Activated gamma-delta T cell (primary cell): Measurements from ENCODE around the gene MEP1A.

ENCODE experiments used
- DNase-seq: peaks from one replicate; lab custom pipeline; 2025; lab: John Stamatoyannopoulos, UW

MEP1A gene

DNA sequence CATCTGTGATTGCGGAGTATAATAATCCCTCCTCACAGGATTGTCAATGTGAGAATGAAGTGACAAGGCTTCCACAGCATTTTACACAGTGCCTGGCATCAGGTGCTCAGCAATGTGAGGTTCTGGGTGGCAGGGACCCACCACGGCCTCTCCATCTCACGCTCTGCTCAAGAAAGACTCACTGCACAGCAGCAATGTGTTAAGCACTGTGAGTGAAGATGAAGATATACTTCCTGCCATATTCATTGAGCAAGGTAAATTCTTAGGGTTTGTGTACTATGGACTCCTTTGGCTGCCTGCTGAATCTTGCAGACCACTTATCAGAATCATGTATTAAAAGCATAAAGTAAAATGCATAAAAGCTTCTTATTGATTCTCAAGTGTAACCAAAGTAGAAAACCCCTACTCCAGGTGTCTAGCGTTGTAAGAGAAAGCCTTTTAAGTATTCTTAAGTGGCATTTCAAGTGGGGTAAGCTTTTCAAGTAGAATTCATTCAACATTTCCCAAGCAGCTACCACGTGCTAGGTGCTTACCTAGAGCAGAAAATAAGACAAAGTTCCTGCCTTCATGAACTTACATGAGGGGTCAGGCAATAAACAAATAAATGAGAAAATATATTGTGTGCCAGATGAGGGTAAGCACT lies 17.0 kb upstream of the MEP1A start:
- DNase-seq = no peak

DNA sequence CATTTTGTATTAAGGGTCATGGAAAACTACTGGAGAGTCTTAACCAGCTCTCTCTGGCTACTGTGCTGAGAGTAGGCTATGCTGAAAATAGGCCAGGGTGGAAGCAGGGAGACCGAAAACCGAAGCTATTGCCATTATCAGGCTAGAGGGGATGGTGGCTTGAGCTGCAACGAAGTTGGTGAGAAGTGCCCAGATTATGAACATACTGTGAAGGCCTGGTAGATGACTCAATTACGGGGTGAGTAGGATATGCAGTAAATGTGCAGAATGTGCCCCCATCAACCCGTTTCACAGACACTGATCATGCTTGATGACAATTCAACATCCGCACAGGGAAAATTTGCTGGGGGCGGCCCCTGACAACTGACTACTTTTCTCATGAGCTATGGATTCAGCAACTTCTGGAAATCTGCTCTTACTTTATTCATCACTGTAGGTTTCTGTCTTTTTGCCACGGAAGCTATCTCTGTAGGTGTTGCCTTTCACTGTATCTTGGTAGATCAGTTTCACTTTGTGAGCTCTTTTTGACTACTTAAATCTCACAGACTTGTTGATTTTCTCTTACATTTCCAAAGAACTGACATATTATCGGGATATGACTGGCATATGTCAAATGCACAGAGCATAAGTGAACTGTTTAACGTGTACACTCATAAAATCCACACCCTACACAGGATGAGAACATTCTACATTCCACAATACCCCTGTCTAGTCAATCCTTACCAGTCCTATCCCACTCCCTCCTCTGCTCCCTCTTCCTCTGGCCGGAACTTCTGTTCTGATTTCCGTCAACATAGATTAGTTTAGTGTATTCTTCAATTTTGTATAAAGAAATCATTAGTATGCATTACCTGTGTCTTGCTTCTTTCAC lies 15.5 kb upstream of the MEP1A start:
- no peak for DNase-seq

DNA sequence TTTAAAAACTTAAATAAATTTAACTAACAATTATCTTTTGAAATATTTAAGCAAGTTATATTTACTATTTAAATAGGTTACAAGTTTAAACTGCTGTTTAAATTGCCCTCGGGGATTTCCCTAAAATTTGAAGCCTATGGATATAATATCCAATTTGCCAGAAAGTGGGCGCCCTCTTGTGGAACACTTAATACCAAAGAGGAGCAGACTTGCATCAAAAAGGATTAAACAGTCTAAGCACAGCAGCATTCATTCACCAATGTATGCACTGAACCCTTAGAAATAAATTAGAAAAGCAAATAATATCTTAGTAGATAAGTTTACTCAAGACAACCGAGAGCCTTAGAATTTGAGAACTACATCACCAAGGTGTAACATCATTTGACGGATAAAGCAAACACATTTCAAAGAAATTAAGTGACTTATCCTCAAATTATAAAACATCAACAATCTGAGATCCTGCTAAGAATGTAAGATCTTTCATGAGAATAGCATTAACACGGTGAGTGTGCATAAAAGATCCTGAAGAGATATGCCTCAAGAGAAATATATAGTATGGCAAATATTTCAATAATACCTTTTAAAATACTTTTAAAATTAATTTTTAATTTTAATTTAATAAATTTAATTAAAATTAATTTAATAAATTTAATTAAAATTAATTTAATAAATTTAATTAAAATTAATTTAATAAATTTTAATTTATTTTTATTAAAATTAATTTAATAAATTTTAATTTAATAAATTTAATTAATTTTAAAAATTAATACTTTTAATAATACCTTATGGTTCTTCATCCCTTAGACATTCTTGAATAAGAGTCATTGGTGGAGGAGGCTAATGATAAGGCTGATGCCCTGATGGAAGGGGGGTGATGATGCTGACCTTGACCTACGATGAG lies 11.5 kb upstream of the MEP1A start:
- DNase-seq = no peak

DNA sequence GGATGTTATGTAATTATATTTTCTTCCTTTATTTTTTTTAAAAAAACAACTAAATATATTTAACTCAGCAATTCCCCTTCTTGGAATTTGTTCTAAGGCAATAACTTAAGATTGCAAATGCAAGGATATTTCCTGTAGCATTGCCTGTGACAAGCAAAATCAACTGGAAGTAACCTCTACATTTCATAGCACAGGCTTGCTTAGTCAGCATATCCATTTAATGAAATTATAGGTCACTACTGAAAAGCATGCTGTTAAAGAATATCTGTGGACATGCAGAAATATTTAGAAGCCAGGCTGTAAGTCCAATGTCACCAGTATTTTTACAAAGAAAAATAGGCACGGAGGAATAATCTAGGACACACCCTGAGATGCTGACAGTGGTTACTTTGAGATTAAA lies 8.7 kb upstream of the MEP1A start:
- no peak for DNase-seq

DNA sequence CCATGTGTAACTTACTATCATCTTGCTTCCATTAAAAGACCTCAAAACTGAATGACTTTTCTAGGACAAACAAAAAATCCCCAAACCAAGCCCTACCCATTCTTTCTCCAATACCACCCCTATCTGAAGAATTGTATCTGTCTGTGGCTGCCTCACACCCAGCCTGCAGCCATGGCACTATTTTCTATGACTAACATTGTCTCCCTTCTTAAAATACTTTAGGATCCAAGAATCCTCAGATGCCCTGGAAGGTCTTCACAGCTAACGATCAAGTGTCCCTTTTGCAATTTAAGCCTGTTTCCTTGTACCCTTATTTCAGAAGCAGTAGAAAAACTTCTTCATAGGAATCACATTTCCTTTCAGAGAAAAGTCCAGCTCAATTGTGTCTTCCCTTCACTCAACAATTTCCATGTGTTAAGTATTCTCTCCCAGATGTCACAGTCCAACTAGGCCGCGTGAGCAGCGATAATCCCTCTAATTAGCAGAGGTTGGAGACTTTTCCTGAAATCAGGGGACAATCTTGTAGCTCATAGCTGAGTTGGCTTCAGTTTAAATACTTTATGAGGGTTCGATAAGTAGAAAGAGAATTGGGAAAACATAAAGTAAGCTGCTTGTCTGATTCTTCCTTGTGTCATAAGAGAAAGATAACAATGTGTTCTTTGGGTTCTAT lies 5.2 kb upstream of the MEP1A start:
- no peak for DNase-seq

DNA sequence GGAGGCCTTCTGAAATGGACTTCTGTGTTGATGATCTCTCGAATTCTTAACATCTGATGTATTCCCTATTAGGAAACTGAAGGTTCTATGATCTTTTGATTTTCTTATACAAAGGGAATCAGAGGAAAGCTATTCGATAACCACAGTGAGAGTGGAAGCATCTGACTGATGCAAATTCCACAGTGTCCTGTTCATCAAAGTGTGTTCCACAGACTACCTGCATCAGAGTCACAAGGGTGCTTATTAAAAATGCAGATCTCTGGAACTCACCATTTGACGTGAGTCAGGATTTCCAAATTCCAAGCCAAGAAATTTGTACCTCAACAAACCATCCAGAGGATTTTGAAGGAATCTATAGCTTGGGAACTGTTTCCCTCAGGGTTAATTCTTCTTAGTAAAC lies 4.4 kb upstream of the MEP1A start:
- no peak for DNase-seq

DNA sequence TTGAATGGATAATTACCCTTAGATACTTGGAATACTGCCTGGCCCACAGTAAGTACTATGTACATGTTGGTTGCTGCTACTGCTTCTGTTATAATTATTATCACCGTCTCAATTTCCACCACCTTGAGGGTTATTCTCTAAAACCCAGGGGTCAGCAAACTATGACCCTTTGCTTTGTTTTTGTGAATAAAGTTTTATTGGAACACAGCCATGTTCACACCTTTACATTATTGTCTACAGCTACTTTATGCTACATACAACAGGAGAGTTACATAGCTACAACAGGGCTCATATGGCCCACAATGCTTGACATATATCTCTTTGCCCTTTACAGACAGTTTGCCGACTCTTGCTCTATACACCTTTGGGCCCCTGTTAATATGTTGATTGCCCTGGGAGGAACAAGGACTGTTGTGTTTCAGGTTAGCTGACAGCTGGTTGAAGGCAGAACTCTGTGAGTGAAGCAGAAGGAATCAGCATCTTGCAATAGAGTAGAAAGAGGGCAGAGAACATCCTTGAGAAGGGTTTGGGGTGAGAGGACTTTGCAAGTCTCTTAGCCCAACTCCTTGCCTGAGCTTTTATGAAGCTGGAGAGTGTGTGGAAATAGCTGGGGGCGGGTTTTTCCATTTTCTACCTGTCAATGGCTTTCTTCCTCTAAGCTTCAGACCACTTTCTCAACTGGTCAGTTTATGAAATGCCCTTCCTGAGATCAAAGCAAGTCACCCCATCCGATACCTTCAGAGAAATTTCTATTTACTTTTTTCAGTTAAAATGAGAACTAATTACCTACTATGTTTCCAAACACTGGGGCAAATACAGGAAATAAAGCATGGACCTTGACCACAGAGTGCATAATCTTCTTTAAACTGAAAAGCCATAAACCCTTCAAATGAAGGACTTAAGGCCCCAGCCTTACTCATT lies 3.5 kb upstream of the MEP1A start:
- no peak for DNase-seq

DNA sequence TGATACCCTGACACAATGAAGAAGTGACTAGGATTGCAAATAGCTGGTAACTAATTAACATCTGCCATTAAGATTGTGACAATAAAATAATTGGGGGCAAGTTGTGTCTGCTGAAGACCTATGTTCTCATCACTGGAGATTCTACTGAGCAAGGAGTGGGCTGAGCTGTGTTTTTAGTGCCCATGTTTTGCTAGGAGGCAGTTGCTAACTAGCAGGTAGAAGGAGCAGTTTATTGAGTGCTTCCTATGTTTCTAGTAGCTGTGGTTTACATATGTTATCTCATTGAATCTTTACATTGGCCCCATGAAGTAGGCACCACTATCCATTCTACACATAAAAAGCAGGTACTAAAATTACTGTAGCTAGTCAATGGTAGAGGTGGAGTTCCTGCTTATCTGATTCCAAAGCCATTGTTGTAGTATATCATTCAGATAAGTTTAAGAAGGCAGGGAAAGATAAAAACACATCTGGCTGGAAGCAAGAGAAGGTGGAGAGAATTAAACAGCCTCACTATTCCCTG lies 2.8 kb upstream of the MEP1A start:
- no peak for DNase-seq

DNA sequence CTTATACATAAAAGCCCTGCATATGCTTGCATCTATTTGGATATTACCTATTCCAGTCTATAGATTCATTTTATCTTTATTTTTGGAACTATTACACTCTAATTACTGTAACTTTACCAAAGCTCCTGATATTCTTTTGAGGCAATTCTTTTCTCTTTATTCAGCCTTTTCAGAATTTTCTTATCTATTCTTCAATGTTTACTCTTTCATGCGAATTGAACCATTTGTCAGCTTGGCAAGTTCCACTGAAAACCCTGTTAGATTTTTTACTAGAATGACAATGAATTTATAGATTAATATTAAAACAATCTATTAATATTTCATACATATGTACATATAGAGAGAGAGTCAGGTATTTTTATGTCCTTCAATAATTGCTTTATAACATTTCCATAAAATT lies 554 bp upstream of the MEP1A start:
- no peak for DNase-seq

DNA sequence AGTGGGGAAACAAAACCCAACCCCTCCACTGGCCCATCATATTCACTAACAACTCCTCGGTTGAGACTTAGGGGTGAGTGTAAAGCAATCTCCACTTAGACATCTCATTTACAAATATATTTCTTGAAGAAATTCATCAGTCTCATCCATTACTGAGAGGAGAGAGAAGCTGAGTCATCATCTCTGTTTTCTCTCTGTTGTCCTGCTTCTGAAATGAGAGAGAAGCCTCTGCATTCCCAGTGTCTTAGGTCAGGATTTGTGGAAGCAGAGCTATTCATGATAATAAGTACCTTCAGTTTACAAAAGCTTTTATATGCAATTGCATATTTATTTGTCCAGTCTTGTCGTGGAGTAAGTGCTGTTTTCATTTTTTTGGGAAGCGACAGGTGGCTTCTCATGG lies 879 bp downstream of the MEP1A start:
- no peak for DNase-seq

DNA sequence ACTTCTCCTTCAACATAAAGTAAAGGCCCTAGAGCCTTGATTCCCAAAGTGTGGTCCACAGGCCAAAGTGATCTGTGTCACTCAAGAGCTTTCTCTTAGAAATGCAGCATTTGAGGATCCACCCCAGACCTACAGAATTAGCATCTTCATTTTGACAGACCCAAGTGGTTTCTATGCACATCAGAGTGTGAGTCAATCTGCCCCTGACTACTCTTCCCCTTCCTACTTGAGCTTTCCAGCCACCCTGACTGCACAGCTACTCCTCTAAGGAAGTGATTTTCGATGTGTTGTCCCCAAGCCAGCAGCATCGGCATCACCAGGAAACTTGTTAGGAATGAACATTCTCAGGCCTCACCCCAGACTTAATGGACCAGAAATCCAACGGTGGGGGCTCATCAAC lies 2.6 kb downstream of the MEP1A start:
- no peak for DNase-seq

DNA sequence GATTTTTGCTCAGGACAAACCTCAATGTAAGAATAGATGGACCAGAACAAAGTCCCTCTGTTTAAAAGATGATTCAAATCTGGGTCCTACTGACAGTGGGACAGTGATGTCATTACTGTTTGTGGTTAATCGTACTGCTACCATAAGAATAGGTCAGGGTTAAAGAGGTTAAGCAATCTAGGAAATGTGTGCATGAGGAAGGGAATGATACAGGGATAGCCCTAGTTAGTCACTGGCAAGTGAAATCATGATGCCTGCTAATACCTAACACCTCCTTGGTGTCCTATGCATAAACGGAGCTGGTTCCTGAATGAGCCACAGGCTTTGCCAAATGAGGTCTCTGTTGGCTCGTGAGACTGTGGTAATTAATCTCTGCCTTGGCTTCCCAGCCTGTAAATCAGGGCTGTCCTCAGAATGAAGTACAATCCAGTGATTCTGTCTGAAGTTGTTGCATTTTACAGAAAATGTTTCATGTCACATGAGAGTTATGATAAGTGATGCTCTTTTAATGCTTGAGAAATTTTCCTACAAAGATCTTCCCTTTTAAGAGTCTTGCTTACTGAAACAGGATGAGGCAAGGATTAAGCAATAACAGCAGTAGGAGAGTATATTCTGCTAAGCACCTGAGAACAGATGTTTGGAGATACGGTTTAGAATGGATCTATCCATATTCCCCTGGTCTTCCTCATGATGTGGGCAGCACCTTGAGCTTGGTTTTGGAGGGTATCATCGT lies 3.8 kb downstream of the MEP1A start:
- DNase-seq = no peak

DNA sequence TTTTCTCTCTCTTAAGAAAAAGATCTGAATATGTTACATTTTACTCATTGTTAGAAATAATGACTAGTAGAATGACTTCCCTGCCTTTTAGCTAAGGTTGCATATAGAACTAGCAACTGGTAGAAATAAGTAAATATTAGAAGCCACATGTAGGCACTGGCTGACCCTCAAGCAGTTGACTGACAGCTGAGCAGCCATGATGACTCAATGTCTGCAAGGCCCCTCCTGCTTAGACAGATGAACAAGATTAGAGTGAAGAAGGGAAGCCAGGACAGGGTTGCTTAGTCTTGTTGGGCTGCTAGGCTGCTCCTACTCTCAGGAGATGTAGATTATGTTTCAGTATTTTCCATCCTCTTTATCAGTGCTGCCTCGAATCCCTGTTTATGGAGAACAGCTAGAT lies 6.5 kb downstream of the MEP1A start:
- DNase-seq = no peak

DNA sequence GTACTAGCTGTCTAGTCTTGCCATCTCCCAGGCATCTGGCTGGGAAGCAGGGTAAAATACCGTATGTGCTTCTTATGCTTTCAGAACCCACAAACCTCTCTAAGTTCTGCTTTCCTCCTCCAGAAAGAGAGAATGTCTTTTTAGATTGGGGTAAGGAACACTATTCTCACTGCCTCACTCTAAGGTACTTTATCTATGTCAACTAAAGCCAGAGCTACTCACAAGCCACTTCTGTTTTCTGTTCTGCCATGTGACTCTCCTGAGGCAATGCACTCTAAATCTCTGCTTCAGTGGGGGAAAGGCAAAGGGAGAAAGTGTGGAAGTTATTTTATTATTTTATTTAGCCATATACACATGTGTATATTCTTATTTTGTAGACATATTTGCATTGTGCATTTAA lies 15.6 kb downstream of the MEP1A start:
- DNase-seq = no peak

DNA sequence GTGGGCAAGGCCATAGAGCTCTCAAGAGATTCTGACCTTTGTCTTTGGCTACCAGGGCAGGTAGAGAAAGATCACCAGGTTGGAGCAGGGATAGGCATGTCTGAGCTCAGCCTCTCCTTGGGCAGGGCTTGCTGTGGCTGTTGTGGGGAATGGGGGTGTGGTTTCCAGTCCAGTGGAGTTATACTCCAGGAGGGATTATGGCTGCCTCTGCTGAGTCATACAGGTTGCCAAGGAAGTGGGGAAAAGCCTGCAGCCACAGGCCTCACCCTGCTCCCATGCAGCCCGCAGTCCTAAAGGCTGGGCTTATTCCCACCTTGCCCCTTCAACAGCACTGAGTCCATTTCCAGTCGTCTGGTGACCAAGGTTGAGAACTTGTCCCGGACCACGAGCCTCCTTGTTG lies 21.9 kb downstream of the MEP1A start:
- no peak for DNase-seq

DNA sequence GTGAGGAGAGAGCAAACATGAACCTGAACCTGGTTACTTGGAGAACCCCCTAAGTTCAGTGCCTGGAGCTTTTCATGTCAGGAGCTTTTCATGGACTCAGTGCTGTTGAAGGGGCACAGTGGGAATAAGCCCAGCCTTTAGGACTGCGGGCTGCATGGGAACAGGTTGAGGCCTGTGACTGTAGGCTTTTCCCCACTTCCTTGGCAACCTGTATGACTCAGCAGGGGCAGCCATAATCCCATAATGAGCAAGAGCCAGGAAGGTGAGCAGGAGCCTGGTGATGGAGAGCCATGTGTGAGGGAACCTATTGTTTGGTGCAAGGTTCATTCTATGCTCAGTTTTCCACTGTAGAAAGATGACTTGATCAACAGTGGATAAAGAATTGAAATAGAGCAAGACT lies 23.4 kb downstream of the MEP1A start:
- no peak for DNase-seq

DNA sequence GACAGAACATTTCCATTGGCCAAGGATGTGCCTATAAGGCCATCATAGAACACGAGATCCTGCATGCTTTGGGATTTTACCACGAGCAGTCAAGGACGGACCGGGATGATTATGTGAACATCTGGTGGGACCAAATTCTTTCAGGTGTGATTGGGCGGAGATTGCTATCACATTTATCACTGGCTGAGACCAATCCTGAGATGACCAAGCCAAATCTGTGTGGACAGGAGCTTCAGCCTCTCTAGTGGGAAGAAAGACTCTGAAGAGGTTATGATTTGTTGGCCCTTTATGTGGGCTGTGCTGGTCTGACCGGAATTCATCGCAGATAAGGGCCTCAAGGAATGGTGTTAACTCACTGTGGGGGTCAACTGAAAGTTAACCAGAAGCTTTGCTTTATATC lies 26.4 kb downstream of the MEP1A start:
- no peak for DNase-seq

DNA sequence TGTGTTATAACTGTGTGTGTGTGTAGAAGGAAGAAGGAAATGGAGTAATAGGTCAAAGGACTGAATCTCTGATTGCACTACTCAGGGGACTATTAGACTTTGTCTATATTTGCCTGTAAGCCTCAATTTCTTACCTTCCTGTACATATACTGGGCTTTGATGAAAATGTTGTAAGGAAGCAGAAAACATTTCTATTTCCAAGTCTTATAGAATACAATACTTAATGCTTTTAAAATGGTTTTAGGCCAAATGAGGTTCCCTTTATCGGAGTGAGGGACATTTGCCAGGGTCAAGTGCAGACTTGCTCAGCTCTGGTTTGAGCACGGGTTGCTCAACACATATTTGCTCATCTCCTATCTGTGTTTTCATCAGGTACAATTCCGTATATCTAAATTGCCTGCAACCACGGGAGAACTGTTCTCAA lies 28.3 kb downstream of the MEP1A start:
- no peak for DNase-seq

DNA sequence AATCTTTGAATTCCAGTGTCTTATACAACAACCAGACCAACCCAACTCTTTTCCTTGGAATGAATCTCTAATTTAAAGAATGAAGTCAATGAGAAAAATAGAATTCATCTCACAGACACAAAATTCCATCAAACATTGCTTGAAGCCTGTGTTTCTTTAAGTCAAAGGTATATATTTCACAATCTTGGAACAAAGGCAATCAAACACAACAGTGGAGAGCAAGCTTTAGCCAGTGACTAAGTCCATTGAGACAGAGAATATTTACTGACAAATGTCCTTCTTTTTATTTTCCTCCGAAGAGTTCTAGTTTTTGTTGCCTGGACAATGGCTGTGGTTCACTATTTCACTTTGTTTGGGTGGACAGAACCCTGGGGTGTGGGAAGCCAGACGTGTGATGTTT lies 35.8 kb downstream of the MEP1A start:
- no peak for DNase-seq

DNA sequence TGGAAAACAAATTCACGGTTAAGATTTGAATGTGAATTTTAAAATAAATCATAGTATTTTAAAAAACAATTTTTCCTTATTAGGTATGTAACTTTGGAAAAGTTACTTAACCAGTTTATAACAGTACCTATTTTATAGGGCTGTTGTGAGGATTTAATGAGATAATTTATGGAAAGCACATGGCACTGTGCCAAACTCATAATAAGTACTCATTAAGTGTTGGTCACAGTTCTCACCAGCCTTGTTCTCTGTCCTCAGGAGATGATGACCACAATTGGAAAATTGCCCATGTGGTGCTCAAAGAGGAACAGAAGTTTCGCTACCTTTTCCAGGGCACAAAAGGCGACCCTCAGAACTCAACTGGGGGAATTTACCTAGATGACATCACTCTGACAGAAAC lies 39.6 kb downstream of the MEP1A start:
- no peak for DNase-seq
